ENCODE data around the gene SULT1A2.

GRCh38 chr16:28574925-28575324 is 21.9 kb downstream of the SULT1A2 start:
- TF ChIP-seq POLR2A (IDR thresholded peaks at IDR 0.05) (no peak), EP300 (IDR thresholded peaks at IDR 0.05) (no peak)
- TF ChIP-seq, protein P1, sequence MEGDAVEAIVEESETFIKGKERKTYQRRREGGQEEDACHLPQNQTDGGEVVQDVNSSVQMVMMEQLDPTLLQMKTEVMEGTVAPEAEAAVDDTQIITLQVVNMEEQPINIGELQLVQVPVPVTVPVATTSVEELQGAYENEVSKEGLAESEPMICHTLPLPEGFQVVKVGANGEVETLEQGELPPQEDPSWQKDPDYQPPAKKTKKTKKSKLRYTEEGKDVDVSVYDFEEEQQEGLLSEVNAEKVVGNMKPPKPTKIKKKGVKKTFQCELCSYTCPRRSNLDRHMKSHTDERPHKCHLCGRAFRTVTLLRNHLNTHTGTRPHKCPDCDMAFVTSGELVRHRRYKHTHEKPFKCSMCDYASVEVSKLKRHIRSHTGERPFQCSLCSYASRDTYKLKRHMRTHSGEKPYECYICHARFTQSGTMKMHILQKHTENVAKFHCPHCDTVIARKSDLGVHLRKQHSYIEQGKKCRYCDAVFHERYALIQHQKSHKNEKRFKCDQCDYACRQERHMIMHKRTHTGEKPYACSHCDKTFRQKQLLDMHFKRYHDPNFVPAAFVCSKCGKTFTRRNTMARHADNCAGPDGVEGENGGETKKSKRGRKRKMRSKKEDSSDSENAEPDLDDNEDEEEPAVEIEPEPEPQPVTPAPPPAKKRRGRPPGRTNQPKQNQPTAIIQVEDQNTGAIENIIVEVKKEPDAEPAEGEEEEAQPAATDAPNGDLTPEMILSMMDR (IDR thresholded peaks at IDR 0.05), result no peak
